GM12891 (cell line): ENCODE measurements around the gene CCDC88B.

ENCODE experiments used
- POLR2AphosphoS5 ChIP-seq: IDR thresholded peaks from 2 replicates; pipeline ENCODE4 v1.6.1; 2011; ENCODE audit warnings: low read depth, low read length, control low read depth
- TAF1 ChIP-seq: IDR thresholded peaks from 2 replicates; pipeline ENCODE4 v1.6.1; 2011; ENCODE audit warnings: low read depth, low read length, control low read depth

DNA sequence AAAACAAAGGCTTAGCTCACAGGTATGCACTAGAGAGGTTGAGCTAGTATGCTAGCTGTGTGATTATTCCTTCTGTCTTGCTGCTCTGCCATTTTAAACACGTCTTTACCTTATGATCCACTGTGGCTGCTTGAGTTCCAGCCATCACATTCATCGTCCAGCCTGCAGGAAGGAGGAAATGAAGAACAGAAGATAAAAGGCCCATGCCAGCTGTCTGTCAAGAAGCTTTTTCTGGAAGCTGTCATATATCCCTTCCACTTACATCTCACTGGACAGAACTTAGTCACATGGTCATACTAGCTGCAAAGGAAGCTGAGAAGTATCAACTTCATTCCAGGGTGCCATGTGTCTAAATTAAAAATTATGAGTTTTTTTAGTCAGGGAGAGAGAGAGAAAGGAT is 12.6 kb upstream of the CCDC88B start:
- no peak for TF ChIP-seq TAF1
- no peak for TF ChIP-seq POLR2AphosphoS5
